NT2/D1 (cell line): Measurements from ENCODE around the gene GALNT14.
"Not testable (repeated sequence)": the region's sequence is repeated elsewhere in the genome, so short reads cannot be mapped to it uniquely, and the experiment has no call there.

ENCODE experiments used
- SUZ12 ChIP-seq: IDR thresholded peaks from 2 replicates; pipeline ENCODE4 v1.6.1; 2011; ENCODE audit not compliant: insufficient read length, insufficient read depth; ENCODE audit errors: extremely low read depth
- ZNF274 ChIP-seq: IDR thresholded peaks from 2 replicates; pipeline ENCODE4 v1.6.1; 2011; ENCODE audit warnings: mild to moderate bottlenecking, low read depth, low read length

DNA sequence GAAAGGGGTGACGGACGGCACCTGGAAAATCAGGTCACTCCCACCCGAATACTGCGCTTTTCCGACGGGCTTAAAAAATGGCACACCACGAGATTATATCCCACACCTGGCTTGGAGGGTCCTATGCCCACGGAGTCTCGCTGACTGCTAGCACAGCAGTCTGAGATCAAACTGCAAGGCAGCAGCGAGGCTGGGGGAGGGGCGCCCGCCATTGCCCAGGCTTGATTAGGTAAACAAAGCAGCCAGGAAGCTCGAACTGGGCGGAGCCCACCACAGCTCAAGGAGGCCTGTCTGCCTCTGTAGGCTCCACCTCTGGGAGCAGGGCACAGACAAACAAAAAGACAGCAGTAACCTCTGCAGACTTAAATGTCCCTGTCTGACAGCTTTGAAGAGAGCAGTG lies 233.8 kb downstream of the GALNT14 start:
- not testable (repeated sequence) for TF ChIP-seq SUZ12, ZNF274
